ENCODE data around the gene TMTC1.

DNA sequence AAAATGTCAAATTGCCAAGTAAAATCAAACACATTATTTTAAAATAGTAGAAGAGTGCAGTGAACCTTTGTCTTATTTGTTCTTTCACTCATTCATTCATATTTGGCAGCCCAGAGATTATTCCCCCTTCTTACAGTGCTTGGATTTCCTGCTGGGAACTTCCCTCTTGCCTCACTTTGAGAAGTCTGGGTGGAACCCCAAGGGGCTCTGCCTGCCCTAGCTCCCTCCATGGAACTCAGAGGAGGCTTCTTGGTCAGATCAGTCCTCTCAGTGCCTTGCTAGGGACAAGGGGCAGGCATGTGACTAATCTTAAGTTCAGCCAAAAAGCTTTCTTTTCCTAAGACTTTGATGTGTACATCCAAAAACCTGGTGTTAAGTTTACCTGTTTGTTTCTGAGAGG, 201.6 kb downstream of the TMTC1 start:
- TF ChIP-seq, protein P1, sequence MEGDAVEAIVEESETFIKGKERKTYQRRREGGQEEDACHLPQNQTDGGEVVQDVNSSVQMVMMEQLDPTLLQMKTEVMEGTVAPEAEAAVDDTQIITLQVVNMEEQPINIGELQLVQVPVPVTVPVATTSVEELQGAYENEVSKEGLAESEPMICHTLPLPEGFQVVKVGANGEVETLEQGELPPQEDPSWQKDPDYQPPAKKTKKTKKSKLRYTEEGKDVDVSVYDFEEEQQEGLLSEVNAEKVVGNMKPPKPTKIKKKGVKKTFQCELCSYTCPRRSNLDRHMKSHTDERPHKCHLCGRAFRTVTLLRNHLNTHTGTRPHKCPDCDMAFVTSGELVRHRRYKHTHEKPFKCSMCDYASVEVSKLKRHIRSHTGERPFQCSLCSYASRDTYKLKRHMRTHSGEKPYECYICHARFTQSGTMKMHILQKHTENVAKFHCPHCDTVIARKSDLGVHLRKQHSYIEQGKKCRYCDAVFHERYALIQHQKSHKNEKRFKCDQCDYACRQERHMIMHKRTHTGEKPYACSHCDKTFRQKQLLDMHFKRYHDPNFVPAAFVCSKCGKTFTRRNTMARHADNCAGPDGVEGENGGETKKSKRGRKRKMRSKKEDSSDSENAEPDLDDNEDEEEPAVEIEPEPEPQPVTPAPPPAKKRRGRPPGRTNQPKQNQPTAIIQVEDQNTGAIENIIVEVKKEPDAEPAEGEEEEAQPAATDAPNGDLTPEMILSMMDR (conservative IDR thresholded peaks at IDR 0.05 in 1 of 2, IDR thresholded peaks at IDR 0.05 in 1 of 2; ENCODE audit: low read depth in 1 of 2, low read length in 2 of 2), result no peak
- TF ChIP-seq EZH2 (IDR thresholded peaks at IDR 0.05; ENCODE audit: low read length, missing control alignments), result no peak
